Measurements from ENCODE around the gene MRPL55. TPM values are rescaled to one million over a fixed set of nuclear protein-coding genes. Genes with fewer than 3 reads are reported as not detected.

The MRPL55 gene
- total RNA-seq, 2 donors from 2014 or later, result 57.6 to 66.7 TPM

DNA sequence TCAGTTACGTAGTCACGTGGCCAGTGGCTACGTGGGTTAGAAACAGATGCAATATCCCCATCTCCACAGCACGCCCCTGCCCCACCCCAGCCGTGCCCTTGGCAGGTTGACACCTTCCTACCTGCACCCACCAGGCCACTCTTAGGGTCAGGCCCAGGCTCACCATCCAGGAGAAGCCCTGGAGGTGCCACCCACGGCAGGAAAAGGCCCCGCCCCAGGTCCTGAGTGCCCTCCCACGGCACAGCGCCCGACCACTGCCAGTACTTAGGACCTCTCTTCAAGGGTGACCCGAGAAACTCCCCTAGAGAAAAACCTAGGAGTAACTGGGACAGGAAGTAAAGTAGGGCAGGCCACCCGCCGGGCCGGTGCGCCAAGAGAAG lies 7.5 kb downstream of the MRPL55 start:
- no peak overlapping the region for H3K9ac ChIP-seq (ENCODE audit: extremely low read depth, low read length, poor library complexity, severe bottlenecking)

GRCh38 chr1:228100822-228101613 lies 8.1 kb downstream of the MRPL55 start:
- H3K9ac ChIP-seq (ENCODE audit: extremely low read depth, low read length, poor library complexity, severe bottlenecking), result no peak overlapping the region
- peak overlapping the region; percentile 88 for H3K4me3 Mint-ChIP-seq

More for the DNA sequence above, 7.5 kb downstream of the MRPL55 start:
- DNase-seq, result no peak
- no peaks in the 10 kb centered on the region for H3K9me3 Mint-ChIP-seq
- H3K27me3 ChIP-seq (ENCODE audit: control insufficient read depth, insufficient read depth, low read length, poor library complexity, severe bottlenecking), result no peaks in the 10 kb centered on the region
- H3K4me1 Mint-ChIP-seq, result no peaks in the 10 kb centered on the region
- no peaks in the 10 kb centered on the region for H3K9me3 ChIP-seq (ENCODE audit: control insufficient read depth, low read length)
- H3K4me3 Mint-ChIP-seq, result peak overlapping the region; percentile 88
- H3K4me3 ChIP-seq (ENCODE audit: low read length), result peak overlapping the region; percentile 80
- peaks cover 5% of the 10 kb centered on the region for H3K4me1 ChIP-seq (ENCODE audit: control insufficient read depth, insufficient read depth, low read length)
- H3K27ac Mint-ChIP-seq, result no peak overlapping the region
- WGBS, 2 experiments (ENCODE audit: insufficient coverage in 1 of 2, insufficient read length in 1 of 2), result 66 to 80% methylated on average over 10 to 15 of the region's 15 CpGs
- TF ChIP-seq CTCF (conservative IDR thresholded peaks at IDR 0.05), result no peak
- peaks cover 39% of the 10 kb centered on the region for H3K36me3 Mint-ChIP-seq (ENCODE audit: low read depth)
- H3K27me3 Mint-ChIP-seq (ENCODE audit: insufficient read depth), result no peaks in the 10 kb centered on the region
- no peak overlapping the region for H3K27ac ChIP-seq (ENCODE audit: low read depth, low read length)
- H3K36me3 ChIP-seq (ENCODE audit: control insufficient read depth, insufficient read depth, low read length), result peaks cover 53% of the 10 kb centered on the region

DNA sequence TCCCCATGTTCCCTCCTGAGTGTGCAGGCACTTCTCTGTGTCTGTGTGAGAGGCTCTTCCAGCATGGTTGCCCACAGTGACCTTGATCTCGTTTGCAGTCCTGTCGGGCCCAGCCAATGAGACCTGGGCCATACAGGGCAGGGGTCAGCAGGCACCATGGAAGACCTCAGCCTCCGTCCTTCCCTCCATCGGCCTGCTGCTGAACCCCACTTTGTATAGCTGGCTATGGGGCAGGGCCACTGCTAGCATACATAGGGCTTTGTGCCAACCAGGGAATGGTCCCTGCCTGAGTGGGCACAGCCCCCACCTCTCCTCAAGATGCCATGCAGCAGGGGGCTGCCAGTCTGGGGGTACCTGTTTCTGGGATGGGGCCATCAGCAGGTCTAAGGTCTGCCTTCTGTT lies 9.8 kb downstream of the MRPL55 start:
- TF ChIP-seq CTCF (conservative IDR thresholded peaks at IDR 0.05), result no peak
- Mint-ChIP-seq H3K9me3 (peaks cover 8% of the 10 kb centered on the region), H3K36me3 (ENCODE audit: low read depth) (peaks cover 48% of the 10 kb centered on the region), H3K4me1 (no peaks in the 10 kb centered on the region), H3K4me3 (no peak overlapping the region), H3K27ac (peak overlapping the region; percentile 39), H3K27me3 (ENCODE audit: insufficient read depth) (no peaks in the 10 kb centered on the region)
- H3K4me1 ChIP-seq (ENCODE audit: control insufficient read depth, insufficient read depth, low read length), result peaks cover 5% of the 10 kb centered on the region
- peak; percentile 43 for DNase-seq
- H3K27ac ChIP-seq (ENCODE audit: low read depth, low read length), result no peak overlapping the region
- peaks cover 64% of the 10 kb centered on the region for H3K36me3 ChIP-seq (ENCODE audit: control insufficient read depth, insufficient read depth, low read length)
- no peak overlapping the region for H3K4me3 ChIP-seq (ENCODE audit: low read length)
- no peaks in the 10 kb centered on the region for H3K27me3 ChIP-seq (ENCODE audit: control insufficient read depth, insufficient read depth, low read length, poor library complexity, severe bottlenecking)
- H3K9ac ChIP-seq (ENCODE audit: extremely low read depth, low read length, poor library complexity, severe bottlenecking), result no peak overlapping the region
- WGBS, 2 experiments (ENCODE audit: insufficient coverage in 1 of 2, insufficient read length in 1 of 2), result 93 to 100% methylated on average over 4 of the region's 4 CpGs
- no peaks in the 10 kb centered on the region for H3K9me3 ChIP-seq (ENCODE audit: control insufficient read depth, low read length)

More at GRCh38 chr1:228100822-228101613, 8.1 kb downstream of the MRPL55 start:
- Histone ChIP-seq H3K4me1 (ENCODE audit: control insufficient read depth, insufficient read depth, low read length) (peaks cover 5% of the 10 kb centered on the region), H3K4me3 (ENCODE audit: low read length) (peak overlapping the region; percentile 80), H3K9me3 (ENCODE audit: control insufficient read depth, low read length) (no peaks in the 10 kb centered on the region), H3K36me3 (ENCODE audit: control insufficient read depth, insufficient read depth, low read length) (peaks cover 54% of the 10 kb centered on the region), H3K27me3 (ENCODE audit: control insufficient read depth, insufficient read depth, low read length, poor library complexity, severe bottlenecking) (no peaks in the 10 kb centered on the region), H3K27ac (ENCODE audit: low read depth, low read length) (no peak overlapping the region)
- Mint-ChIP-seq H3K27me3 (ENCODE audit: insufficient read depth) (no peaks in the 10 kb centered on the region), H3K27ac (no peak overlapping the region), H3K4me1 (no peaks in the 10 kb centered on the region), H3K36me3 (ENCODE audit: low read depth) (peaks cover 37% of the 10 kb centered on the region), H3K9me3 (no peaks in the 10 kb centered on the region)
- DNase-seq, result peak; percentile 50
- TF ChIP-seq CTCF (conservative IDR thresholded peaks at IDR 0.05), result no peak
- 92 to 98% methylated on average over 5 to 12 of the region's 12 CpGs for WGBS, 2 experiments (ENCODE audit: insufficient coverage in 1 of 2, insufficient read length in 1 of 2)

All from endodermal cell (in vitro differentiated cells).